Osteocyte (in vitro differentiated cells): ENCODE data around the gene APBB2. TPM values are rescaled to one million over a fixed set of nuclear protein-coding genes. Genes with fewer than 3 reads are reported as not detected.

ENCODE experiments used
- DNase-seq: peaks from one replicate; pipeline ENCODE4 v3.0.0; 2021; ENCODE audit warnings: mixed read lengths; ENCODE audit not compliant: unreplicated experiment; ENCODE audit errors: extremely low spot score
- H3K27ac Mint-ChIP-seq: one replicate; pipeline ENCODE4 v1.8.0; 2021; ENCODE audit warnings: mild to moderate bottlenecking, mixed read lengths; ENCODE audit not compliant: unreplicated experiment
- H3K27me3 Mint-ChIP-seq: one replicate; pipeline ENCODE4 v1.8.0; 2021; ENCODE audit warnings: mixed read lengths; ENCODE audit not compliant: unreplicated experiment
- H3K36me3 Mint-ChIP-seq: one replicate; pipeline ENCODE4 v1.8.0; 2021; ENCODE audit warnings: mixed read lengths; ENCODE audit not compliant: unreplicated experiment
- H3K4me1 Mint-ChIP-seq: one replicate; pipeline ENCODE4 v1.8.0; 2021; ENCODE audit warnings: mixed read lengths; ENCODE audit not compliant: unreplicated experiment
- H3K4me3 Mint-ChIP-seq: one replicate; pipeline ENCODE4 v1.8.0; 2021; ENCODE audit warnings: mild to moderate bottlenecking, moderate library complexity, mixed read lengths; ENCODE audit not compliant: unreplicated experiment
- H3K9me3 Mint-ChIP-seq: one replicate; pipeline ENCODE4 v1.8.0; 2021; ENCODE audit warnings: mixed read lengths; ENCODE audit not compliant: unreplicated experiment
- total RNA-seq: library from RNA; stranded (reverse); gene quantifications from 2 replicates; pipeline ENCODE4 v1.2.1, GENCODE V29; 2021
- TF ChIP-seq, protein P1 (sequence below): fragments of 200-600 bp; sonication (generic); IDR thresholded peaks from 2 replicates; pipeline ENCODE4 v1.5.0; 2021; ENCODE audit warnings: antibody characterized with exemption, mild to moderate bottlenecking, moderate library complexity

The APBB2 gene
- total RNA-seq, 1 donor from 2014 or later: 56.2 TPM

DNA sequence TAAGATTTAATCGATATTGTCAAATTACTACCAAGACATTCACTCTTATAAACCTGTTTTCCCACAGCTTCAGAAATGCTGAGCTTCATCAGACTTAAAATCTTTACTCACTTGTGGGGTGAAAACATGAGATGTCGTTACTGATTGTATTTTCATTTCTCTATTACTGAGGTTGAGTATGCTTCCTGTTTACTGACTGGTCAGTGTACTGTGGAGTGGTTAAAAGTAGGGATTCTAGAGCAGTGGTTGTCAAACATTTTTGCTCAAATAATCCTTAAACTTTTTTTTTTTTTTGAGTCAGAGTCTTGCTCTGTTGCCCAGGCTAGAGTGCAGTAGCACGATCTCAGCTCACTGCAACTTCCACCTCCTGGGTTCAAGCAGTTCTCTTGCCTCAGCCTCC, 414.3 kb downstream of the APBB2 start:
- TF ChIP-seq, protein P1, sequence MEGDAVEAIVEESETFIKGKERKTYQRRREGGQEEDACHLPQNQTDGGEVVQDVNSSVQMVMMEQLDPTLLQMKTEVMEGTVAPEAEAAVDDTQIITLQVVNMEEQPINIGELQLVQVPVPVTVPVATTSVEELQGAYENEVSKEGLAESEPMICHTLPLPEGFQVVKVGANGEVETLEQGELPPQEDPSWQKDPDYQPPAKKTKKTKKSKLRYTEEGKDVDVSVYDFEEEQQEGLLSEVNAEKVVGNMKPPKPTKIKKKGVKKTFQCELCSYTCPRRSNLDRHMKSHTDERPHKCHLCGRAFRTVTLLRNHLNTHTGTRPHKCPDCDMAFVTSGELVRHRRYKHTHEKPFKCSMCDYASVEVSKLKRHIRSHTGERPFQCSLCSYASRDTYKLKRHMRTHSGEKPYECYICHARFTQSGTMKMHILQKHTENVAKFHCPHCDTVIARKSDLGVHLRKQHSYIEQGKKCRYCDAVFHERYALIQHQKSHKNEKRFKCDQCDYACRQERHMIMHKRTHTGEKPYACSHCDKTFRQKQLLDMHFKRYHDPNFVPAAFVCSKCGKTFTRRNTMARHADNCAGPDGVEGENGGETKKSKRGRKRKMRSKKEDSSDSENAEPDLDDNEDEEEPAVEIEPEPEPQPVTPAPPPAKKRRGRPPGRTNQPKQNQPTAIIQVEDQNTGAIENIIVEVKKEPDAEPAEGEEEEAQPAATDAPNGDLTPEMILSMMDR: no peak
- Mint-ChIP-seq H3K36me3 (no peaks in the 10 kb centered on the region), H3K27me3 (no peaks in the 10 kb centered on the region), H3K4me3 (no peak overlapping the region), H3K9me3 (no peaks in the 10 kb centered on the region), H3K27ac (no peak overlapping the region), H3K4me1 (no peaks in the 10 kb centered on the region)
- DNase-seq: no peak

DNA sequence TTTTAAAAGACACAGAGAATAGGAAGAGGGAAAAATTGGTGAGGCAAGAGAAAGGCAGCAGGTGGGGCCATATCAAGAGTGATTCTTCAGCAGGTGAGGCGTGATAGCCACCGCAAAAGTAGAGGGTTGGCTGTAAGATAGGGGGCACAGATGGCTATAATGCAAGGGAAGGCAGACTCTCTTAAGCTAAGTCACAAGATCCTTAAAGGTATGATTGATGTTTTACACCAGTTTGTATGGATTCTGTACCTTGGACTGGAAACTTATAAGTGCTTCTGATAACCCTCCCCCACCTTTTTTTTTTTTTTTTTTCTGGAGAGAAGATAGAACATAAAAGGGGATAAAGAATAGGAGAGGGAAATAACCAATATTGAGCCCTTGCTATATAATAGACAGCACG, 424.6 kb downstream of the APBB2 start:
- TF ChIP-seq, protein P1: no peak
- Mint-ChIP-seq H3K27me3 (peaks cover 10% of the 10 kb centered on the region), H3K36me3 (no peaks in the 10 kb centered on the region), H3K27ac (no peak overlapping the region), H3K4me3 (no peak overlapping the region), H3K9me3 (no peaks in the 10 kb centered on the region), H3K4me1 (peaks cover 1% of the 10 kb centered on the region)
- no peak for DNase-seq

DNA sequence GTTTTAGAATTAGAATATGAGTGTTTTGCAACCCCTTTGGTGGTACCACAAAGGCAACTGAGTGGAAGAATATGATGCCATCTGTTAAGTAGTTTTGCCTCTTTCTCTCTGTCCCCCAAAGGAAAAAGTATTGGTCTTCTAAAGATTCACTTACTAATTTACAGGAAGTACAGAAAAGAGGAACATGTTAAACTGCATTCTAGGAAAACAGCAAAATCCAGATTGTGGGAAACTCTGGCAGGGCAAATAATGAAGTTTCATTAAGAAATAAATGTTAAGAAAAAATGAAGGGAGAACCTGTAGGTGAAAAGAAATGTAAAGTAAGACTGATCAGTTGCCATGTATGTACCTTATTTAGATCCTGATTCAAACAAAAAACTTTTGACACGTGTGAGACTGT, 425.3 kb downstream of the APBB2 start:
- TF ChIP-seq, protein P1: no peak
- peaks cover 1% of the 10 kb centered on the region for H3K4me1 Mint-ChIP-seq
- peaks cover 10% of the 10 kb centered on the region for H3K27me3 Mint-ChIP-seq
- DNase-seq: no peak
- no peak overlapping the region for H3K27ac Mint-ChIP-seq
- no peak overlapping the region for H3K4me3 Mint-ChIP-seq
- H3K9me3 Mint-ChIP-seq: peaks cover 5% of the 10 kb centered on the region
- H3K36me3 Mint-ChIP-seq: no peaks in the 10 kb centered on the region

DNA sequence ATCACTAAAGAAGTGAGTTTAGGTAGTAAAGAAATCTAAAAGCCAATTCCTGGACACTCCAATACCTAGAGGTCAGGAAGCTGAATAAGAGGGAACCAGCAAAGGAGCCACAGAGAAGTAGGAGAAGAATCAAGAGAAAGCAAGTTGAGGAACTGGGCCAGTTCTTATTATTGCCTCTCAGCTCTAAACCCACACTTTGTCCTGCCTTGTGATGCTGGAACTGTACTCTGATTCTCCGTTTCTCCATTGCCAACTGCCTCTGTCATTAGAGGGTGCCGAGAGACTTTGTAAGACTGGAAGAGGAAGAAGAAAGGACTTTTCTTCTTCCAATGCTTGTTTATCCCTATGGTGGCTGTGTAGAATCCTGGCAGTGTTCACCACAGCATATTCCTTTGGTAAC, 426.0 kb downstream of the APBB2 start:
- no peak for DNase-seq

DNA sequence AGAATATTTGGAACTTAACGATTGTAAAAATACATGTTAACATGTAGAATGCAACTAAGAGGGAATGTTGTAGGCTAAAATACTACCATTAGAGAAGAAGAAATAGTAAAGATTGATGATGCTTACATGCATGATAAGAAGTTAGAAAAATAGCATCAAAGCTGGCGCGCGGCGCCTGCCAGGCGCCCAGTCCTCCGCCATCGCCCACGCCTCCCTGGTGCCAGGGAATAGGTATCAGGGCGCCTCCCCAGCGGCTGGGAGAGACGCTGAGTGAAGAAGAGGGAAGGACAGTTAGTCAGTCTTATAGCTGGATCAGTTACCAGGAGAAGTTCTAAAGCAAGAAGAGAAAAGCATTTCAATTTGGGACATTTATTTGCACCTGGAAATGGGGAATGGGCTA, 428.6 kb downstream of the APBB2 start:
- DNase-seq: no peak
- H3K4me3 Mint-ChIP-seq: no peak overlapping the region
- H3K27me3 Mint-ChIP-seq: peaks cover 10% of the 10 kb centered on the region
- no peaks in the 10 kb centered on the region for H3K4me1 Mint-ChIP-seq
- no peak overlapping the region for H3K27ac Mint-ChIP-seq
- TF ChIP-seq, protein P1: no peak
- peaks cover 5% of the 10 kb centered on the region for H3K9me3 Mint-ChIP-seq
- H3K36me3 Mint-ChIP-seq: no peaks in the 10 kb centered on the region

More for the DNA sequence above, 426.0 kb downstream of the APBB2 start:
- Mint-ChIP-seq H3K9me3 (peaks cover 5% of the 10 kb centered on the region), H3K27me3 (peaks cover 10% of the 10 kb centered on the region), H3K36me3 (no peaks in the 10 kb centered on the region), H3K4me3 (no peak overlapping the region), H3K27ac (no peak overlapping the region), H3K4me1 (peaks cover 1% of the 10 kb centered on the region)
- TF ChIP-seq, protein P1: no peak
